ENCODE measurements around the gene IGFBP6.

The IGFBP6 gene, protein sequence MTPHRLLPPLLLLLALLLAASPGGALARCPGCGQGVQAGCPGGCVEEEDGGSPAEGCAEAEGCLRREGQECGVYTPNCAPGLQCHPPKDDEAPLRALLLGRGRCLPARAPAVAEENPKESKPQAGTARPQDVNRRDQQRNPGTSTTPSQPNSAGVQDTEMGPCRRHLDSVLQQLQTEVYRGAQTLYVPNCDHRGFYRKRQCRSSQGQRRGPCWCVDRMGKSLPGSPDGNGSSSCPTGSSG

GRCh38 chr12:53097564-53098353, at the start of gene IGFBP6:
Gene IGFBP6, plus strand, starts transcription at chr12:53097667. Its CDS starts 51 bp downstream, at chr12:53097718.
- peak; percentile 46 for DNase-seq

GRCh38 chr12:53048033-53048779, 49.3 kb upstream of the IGFBP6 start:
- peak; percentile 37 for DNase-seq

GRCh38 chr12:53048780-53049401, 48.6 kb upstream of the IGFBP6 start:
- DNase-seq, result peak; percentile 66

DNA sequence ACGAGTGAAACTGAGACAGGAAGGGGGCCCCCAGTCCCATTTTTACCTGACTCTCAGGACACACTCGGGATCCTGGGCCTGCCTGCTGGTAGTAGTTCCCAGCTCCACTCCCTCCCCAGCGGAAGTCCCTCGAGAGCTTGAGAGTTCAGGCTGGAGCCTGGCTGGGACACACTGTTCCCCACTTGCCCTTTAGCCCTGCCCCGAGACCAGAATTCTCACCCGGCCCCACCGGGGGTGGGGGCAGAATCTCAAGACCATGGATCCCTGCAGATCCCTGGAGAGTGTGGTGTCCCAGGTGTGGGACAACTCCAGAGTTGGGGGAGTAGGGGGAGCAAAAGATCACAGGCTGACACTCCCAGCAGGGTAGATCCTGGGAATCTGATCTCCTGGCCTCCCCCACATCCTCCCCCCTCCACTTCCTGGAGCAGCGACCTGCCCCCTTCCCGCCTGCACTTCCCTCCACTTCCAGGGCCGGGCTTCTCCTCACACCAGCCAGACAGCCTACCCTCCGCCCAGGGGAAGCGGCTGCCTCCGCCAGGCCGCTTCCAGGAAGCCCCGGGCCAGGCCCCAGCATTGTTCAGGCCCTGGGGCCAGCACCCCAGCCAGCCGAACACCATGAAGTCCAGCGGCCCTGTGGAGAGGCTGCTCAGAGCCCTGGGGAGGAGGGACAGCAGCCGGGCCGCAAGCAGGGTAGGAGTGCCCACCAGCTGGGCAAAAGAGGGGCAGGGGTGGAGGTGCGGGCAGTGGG, 47.7 kb upstream of the IGFBP6 start, which contains the start of gene TNS2:
TSS of gene TNS2 (plus strand) at position 495 of the 748 bp plus-strand sequence. CDS start at position 616, 121 bp downstream.
- peak; percentile 63 for DNase-seq

- no peak for DNase-seq
Observed at GRCh38 chr12:53050426-53051057, 46.9 kb upstream of the IGFBP6 start.

GRCh38 chr12:53051058-53051880, 46.2 kb upstream of the IGFBP6 start:
- peak; percentile 50 for DNase-seq

DNA sequence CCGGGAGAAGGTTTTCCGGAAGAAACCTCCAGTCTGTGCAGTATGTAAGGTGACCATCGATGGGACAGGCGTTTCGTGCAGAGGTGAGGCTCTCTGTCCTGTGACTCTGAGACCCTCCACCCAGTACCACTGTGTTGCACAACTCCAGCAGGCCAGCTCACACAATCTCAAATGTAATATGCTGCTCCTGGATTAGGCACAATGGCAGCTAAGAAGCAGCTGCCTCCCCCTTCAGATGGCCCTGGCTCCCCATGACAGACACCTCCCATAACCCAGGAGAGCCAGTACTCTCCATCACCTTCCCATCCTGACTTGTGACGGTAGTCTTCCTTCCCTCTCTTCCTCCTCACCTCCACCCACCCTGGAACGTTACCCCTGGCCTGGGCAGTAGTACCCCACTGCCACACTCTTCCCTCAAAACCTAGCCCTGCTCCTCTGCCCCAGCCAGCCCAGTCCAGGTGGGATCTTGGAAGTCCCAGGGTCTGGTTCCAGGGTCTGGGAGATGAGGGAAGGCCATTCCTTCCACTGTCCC, 45.5 kb upstream of the IGFBP6 start:
- no peak for DNase-seq

- peak; percentile 75 for DNase-seq
Observed at GRCh38 chr12:53052419-53053217, 44.8 kb upstream of the IGFBP6 start.

DNA sequence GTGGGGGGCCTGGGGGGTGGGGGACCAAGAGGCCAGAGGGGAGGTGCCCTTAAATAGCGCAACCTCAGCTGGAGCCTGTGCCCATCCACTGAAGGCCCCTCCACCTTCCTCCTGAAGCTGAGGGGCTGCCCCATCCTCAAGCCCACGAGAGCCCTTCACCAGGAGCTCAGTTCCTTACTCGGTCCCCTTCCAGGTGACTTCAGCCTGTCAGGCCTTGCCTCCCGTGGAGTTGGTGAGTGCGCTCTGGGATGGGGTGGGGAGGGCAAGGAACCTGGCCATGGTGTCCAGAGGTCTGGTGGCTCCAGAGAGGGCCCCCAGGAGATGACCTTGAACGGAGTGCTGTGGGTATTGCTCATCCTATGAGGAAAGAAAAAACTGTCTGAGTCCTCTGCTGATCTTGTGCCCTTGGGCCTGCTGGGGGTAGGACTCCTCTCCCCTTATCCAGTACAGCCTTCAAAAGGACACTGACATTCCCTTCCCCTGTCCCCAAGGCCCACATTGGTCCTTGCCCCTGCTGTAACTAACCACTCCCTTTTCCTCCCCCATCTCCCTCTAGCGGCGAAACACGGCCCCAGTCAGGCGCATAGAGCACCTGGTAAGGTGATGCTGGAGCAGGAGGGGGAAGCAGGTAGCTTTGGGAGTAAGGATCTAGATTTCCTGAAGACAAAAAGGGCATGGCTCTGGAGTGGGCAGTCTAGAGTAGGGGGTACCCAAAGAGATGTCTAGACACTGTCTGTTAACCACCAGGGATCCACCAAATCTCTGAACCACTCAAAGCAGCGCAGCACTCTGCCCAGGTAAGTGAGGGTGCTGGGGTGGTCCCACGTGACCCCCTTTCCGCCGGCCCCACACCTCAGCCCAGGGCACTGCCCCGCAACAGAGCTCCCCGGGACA, 44.0 kb upstream of the IGFBP6 start:
- DNase-seq, result no peak

- peak; percentile 89 for DNase-seq
Observed at GRCh38 chr12:53054112-53054878, 43.2 kb upstream of the IGFBP6 start.

- DNase-seq, result no peak
Observed at GRCh38 chr12:53055471-53056266, 41.8 kb upstream of the IGFBP6 start.

DNA sequence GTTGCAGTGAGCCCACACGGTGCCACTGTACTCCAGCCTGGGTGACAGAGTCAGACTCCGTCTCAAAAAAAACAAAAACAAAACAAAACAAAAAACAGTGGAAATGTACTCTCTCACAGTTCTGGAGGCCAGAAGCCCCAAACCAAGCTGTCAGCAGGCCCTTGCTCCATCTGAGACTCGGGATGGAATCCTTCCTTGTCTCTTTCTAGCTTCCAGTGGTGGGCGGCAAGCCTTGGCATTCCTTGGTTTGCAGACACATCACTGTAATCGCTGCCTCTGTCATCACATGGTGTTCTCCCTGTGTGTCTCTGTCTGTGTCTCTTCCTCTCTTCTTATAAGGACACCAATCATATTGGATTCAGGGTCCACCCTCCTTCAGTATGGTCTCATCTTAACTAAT, 41.2 kb upstream of the IGFBP6 start:
- no peak for DNase-seq

- no peak for DNase-seq
Observed at GRCh38 chr12:53056901-53057300, 40.6 kb upstream of the IGFBP6 start.

DNA sequence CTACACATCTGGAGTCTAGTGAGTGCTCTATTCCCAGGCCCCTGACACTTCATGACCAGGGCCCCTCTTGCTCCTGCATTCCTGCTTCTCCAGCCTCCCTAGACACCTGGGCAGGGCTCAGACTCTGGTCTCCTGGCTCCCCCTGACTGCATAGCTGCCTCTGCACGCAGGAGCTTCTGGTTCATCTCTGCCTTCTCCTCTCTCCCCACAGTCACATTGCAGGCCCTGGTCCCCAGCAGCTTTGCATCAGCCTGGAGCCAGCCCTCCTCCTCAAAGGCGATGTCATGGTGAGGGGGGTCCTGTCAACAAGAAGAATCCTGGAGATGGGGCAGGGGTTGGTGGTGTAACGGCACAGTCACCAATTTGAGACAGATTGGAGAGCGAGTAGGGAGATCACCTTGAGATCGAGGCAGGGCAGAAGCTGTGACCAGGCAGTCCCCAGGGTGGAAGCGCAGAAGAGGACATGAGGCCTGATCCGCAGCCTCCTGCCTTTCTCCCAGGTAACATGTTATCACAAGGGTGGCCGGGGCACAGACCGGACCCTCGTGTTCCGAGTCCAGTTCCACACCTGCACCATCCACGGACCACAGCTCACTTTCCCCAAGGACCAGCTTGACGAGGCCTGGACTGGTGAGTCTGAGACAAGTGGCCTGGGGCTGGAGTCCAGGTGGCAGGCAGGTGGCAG, 39.5 kb upstream of the IGFBP6 start:
- DNase-seq, result no peak

DNA sequence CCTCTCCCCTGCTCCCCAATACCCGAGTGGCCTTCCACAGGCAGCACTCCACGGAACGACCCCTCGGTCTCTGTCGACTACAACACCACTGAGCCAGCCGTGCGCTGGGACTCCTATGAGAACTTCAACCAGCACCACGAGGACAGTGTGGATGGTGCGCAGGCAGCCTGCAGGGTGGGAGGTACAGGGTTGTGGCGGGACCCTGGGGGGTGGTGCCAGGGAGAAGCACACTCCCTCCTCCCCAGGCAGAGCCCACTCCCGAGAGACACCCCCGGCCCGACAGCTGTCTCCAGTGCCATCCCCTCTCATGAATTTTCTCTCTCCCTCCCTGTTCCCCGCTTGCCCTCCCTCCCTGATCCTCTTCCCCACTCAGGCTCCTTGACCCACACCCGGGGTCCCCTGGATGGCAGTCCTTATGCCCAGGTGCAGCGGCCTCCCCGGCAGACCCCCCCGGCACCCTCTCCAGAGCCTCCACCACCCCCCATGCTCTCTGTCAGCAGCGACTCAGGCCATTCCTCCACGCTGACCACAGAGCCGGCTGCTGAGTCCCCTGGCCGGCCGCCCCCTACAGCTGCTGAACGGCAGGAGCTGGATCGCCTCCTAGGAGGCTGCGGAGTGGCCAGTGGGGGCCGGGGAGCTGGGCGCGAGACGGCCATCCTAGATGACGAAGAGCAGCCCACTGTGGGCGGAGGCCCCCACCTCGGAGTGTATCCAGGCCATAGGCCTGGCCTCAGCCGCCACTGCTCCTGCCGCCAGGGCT, 38.6 kb upstream of the IGFBP6 start:
- no peak for DNase-seq

All from fibroblast of skin of right quadriceps (primary cell).